GM18498 (cell line): ENCODE results near the gene HINT1.
"Not testable (repeated sequence)": the region's sequence is repeated elsewhere in the genome, so short reads cannot be mapped to it uniquely, and the experiment has no call there.

Experiments
- ATAC-seq: cut with Tn5 transposase; IDR thresholded peaks from one replicate; pipeline ENCODE4 v1.9.1; 2021; ENCODE audit warnings: mild to moderate bottlenecking, moderate library complexity; ENCODE audit not compliant: unreplicated experiment

HINT1 gene

GRCh38 chr5:131165119-131165727 lies at the start of gene HINT1:
HINT1 (minus strand) TSS chr5:131165256; CDS start chr5:131165205, 51 bp downstream.
- ATAC-seq: peak; percentile 84

DNA sequence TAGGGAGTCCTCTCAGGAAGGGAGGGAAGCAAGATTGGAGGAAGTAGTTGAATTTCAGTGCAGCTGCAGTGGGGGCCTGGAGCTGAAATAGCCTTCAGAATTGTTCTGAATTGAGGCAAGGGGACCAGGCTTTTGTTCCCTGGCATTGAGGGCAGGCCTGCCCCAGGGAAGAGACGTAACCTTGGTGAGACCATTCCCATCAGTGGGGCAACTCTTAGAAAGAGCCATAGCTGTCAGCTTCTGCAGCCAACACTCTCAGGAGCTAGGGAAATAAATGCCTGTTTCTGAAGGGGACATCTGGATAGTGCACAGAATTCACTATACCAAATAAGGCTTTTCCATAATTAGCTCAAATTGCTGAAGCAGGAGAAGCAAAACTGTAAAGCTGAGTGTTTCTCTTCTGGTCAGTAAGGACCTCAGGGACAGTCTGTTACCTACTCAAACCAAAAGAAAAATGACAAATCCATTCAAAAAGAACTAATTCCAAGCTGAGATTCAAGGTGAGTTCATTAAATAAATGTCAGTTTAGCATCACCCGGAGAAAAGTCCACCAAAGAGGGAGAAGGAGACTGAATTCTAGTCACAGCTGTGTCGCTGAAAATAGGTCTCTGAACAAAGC lies 49.7 kb upstream of the HINT1 start:
- ATAC-seq: no peak

- peak; percentile 45 for ATAC-seq
Measured at GRCh38 chr5:131212471-131213021, 47.5 kb upstream of the HINT1 start.

- no peak for ATAC-seq
Measured at GRCh38 chr5:131211669-131212068, 46.6 kb upstream of the HINT1 start.

- ATAC-seq: no peak
Measured at GRCh38 chr5:131210151-131210510, 45.1 kb upstream of the HINT1 start.

DNA sequence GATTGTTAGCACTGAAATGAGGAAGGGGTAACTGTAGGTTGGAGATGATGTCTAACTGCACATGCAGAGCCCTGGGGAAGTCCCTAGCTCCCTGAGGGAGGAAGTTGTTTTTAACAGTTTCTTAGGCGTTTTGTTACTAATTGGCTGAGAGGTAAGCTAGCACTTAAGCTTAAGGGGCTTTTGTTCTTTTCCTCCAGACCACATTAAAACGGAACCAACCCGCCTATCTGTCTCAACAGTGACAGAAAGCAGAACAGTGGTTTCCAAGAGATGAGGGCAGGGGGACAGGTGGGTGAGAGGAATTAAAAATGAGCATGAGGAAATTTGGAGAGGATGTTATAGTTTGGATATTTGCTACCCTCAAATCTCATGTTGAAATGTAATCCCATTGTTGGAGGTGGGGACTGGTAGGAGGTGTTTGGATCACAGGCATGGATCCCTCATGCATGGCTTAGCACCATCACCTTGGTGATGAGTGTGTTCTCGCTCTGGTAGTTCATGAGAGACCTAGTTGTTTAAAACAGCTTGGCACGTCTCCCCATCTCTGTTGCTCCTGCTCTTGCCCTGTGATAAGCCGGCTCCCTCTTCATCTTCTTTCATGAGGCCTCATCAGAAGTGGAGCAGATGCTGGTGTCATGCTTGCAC lies 44.6 kb upstream of the HINT1 start:
- ATAC-seq: peak; percentile 86

- no peak for ATAC-seq
Measured at GRCh38 chr5:131209175-131209505, 44.1 kb upstream of the HINT1 start.

DNA sequence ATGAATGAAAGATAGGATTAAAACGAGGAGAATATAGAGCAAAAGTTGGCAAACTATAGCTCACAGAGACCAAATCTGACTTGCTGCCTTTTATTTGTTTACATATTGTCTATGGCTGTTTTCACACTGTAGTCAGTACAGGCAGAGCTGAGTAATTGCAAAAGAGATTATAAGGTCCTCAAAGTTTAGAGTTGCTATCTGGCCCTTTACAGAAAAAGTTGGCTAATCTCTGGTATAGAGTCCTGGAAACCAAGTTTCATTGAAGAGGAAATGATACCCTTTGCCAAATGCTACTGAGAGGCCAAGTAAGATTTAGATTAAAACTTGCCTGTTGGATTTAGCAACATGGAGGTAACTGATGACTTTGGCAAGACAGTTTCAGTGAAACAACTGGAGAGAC lies 41.7 kb upstream of the HINT1 start:
- no peak for ATAC-seq

GRCh38 chr5:131206061-131206460 lies 41.0 kb upstream of the HINT1 start:
- ATAC-seq: no peak

GRCh38 chr5:131204964-131205363 lies 39.9 kb upstream of the HINT1 start:
- ATAC-seq: no peak

GRCh38 chr5:131200560-131200959 lies 35.5 kb upstream of the HINT1 start:
- ATAC-seq: no peak

- no peak for ATAC-seq
Measured at GRCh38 chr5:131198625-131199024, 33.6 kb upstream of the HINT1 start.

DNA sequence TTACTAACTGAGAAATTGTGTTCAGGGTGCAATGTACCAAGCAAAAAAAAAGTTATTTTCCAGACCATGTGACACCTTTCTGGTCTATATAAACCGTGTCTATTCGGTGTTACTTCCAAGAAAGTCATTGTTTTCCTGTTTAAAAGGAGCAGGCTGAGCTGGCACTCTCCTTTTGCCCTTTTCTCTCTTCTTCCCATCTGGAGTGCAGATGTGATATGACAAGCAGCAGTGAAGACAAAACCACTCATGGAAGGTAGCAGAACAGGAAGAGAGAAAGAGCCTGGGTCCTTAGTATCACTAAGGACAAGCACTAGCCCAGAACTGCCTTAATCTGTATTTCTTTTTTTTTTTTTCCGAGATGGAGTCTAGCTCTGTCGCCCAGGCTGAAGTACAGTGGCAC lies 31.3 kb upstream of the HINT1 start:
- no peak for ATAC-seq

DNA sequence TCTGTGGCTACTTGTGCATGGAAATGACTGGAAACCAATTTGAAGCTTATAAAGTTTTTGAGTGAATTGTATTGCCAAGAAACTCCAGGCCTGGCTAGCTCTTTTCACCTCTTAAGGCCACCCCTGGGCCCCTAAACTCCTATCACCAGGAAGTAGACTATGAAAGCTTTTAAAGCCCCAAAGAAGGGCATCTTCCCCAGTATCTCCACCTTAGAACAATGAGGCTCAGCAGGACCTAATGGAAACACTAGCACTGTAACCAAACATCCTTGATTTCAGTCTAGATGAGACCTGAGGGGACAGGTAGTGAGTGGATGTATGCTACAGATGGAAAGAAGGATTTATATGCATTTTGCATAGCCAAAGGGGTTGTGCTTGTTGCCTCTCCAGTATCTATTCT lies 30.6 kb upstream of the HINT1 start:
- ATAC-seq: no peak

DNA sequence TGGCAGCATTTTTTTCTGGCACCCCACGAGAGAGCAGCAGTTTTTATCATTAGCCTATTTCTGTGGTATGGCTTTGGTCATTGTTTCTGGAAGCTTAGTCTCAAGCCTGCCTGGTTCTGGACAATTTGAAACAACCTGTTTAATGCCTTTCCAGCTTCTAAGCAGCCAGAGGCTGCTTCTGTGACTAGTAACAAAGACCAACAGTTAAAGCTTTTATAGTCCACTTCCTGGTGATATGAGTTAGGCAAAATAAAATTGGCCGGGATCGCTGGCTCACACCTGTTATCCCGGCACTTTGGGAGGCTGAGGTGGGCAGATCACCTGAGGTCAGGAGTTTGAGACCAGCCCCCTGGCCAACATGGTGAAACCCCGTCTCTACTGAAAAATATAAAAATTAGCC lies 29.7 kb upstream of the HINT1 start:
- no peak for ATAC-seq

- not testable (repeated sequence) for ATAC-seq
Measured at GRCh38 chr5:131193897-131194296, 28.8 kb upstream of the HINT1 start.

DNA sequence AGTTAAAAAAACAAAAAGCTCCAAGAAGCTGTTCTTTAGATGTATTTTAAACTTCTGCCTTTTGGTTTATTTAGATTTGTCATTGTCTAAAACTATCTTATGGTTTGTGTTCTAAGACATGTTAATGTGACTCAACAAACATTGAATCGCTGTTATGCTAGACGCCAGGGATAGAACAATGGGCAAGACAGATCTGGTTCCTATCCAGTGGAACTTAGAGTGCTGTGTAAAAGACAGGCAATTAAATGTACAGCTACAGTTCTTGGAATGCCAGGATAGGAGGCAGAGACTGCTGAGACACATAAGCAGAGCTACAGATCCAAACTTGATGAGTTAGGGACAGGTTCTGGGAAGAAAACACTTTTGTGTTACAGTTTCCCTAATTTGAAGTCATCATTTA lies 28.1 kb upstream of the HINT1 start:
- no peak for ATAC-seq

DNA sequence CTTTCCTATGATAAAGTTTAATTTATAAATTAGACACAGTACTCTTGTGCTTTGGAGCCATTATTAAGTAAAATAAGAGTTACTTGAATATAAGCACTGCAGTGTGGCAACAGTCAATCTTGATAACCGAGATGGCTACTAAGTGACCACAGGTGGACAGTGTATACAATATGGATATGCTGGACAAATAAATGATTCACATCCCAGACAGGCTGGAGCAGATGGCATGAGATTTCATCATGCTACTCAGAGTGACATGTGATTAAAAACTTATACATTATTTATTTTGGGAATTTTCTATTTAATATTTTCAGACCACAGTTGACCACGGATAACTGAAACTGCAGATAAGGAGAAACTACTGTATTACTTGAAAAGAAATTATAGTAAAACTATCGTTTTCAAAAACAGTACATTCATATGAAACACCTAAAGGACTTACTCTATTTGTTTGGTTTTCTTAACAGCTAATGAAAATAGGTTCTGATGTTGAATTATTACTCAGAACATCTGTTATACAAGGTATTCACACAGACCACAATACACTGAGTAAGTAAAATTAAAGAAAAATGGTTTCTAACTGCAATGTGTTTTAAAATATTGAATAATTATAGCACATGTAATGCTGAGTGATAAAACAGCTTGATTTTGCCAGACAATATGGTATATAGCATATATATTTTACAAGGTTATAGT lies 21.7 kb upstream of the HINT1 start:
- no peak for ATAC-seq

DNA sequence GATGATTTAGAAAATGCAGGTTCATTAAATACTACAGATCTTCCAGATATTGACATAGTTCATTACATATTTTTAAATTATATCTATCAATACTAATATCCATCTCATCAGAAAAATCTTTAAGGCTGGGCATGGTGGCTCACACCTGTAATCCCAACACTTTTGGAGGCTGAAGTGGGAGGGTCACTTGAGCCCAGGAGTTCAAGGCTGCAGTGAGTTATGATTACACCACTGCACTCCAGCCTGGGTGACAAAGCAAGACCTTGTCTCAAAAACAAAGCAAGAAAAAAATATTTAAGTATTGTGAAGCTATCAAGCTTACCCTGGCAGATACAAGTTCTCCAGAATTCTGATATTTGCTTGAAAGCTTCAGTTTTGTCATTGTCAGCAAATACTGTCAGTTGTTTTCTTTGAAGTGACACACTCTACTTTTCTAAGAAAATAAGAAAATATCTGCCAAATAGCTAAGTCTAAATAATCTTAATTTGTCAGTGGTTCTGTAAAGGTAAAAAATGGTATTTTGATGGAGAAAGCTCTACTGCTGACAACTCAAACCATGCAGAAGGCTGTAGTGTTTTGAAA lies 20.6 kb upstream of the HINT1 start:
- no peak for ATAC-seq

- no peak for ATAC-seq
Measured at GRCh38 chr5:131182839-131183238, 17.8 kb upstream of the HINT1 start.

- ATAC-seq: no peak
Measured at GRCh38 chr5:131180407-131180806, 15.4 kb upstream of the HINT1 start.
